ENCODE results near the gene TPTE2. TPM values are rescaled to one million over a fixed set of nuclear protein-coding genes. Genes with fewer than 3 reads are reported as not detected.
"Not testable (repeated sequence)": the region's sequence is repeated elsewhere in the genome, so short reads cannot be mapped to it uniquely, and the experiment has no call there.

TPTE2 gene
- total RNA-seq, 1 experiment from 2014 or later, result not detected

DNA sequence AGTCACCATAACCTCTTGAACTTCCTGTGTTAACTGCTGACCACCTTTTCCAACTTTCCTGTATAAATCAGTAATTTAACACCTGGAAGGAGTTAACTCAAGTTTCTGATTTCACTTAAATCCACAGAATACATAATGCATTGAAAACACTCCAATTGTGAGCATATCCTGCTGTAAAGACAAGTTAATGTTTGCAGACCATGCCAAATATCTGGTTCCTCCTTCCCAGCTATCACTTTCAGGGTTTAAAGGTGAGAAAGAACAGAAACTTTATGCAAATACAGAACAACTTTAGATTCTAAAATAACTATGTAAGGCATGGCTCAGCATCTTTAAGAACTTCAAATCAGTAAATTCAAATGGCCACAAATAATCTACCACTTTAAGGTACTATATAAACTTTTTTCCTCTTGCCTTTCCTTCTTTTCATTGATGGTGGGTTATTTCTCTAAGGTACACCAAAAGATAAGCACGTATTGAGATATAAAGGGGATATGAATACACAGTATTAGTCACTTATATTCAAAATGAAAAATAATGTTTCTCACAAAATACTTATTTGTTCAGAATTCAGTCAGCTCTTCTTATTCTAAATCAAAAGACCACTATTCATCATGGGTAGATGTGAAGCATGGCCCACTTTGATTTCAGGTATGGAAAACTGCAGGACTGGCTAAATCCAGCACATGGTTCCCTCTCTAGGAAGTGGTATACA lies 6.6 kb upstream of the TPTE2 start:
- H3K4me3 Mint-ChIP-seq (ENCODE audit: low read depth, unreplicated experiment), result no peak overlapping the region
- no peaks in the 10 kb centered on the region for H3K27me3 Mint-ChIP-seq (ENCODE audit: unreplicated experiment)
- DNase-seq, result no peak
- no peaks in the 10 kb centered on the region for H3K4me1 Mint-ChIP-seq (ENCODE audit: low read depth, unreplicated experiment)
- CTCF ChIA-PET, result no interaction called here
- H3K27ac Mint-ChIP-seq (ENCODE audit: unreplicated experiment), result no peak overlapping the region
- H3K9me3 Mint-ChIP-seq (ENCODE audit: low read depth, unreplicated experiment), result no peaks in the 10 kb centered on the region
- peaks cover 4% of the 10 kb centered on the region for H3K36me3 Mint-ChIP-seq (ENCODE audit: insufficient read depth, unreplicated experiment)
- BruUV-seq (replicated peaks), result no TSS peak
- intact Hi-C loops (cut with micrococcal nuclease; ENCODE audit: unreplicated experiment), result no loop called here
- TF ChIP-seq, protein P1, sequence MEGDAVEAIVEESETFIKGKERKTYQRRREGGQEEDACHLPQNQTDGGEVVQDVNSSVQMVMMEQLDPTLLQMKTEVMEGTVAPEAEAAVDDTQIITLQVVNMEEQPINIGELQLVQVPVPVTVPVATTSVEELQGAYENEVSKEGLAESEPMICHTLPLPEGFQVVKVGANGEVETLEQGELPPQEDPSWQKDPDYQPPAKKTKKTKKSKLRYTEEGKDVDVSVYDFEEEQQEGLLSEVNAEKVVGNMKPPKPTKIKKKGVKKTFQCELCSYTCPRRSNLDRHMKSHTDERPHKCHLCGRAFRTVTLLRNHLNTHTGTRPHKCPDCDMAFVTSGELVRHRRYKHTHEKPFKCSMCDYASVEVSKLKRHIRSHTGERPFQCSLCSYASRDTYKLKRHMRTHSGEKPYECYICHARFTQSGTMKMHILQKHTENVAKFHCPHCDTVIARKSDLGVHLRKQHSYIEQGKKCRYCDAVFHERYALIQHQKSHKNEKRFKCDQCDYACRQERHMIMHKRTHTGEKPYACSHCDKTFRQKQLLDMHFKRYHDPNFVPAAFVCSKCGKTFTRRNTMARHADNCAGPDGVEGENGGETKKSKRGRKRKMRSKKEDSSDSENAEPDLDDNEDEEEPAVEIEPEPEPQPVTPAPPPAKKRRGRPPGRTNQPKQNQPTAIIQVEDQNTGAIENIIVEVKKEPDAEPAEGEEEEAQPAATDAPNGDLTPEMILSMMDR (IDR thresholded peaks at IDR 0.05; ENCODE audit: unreplicated experiment), result no peak

DNA sequence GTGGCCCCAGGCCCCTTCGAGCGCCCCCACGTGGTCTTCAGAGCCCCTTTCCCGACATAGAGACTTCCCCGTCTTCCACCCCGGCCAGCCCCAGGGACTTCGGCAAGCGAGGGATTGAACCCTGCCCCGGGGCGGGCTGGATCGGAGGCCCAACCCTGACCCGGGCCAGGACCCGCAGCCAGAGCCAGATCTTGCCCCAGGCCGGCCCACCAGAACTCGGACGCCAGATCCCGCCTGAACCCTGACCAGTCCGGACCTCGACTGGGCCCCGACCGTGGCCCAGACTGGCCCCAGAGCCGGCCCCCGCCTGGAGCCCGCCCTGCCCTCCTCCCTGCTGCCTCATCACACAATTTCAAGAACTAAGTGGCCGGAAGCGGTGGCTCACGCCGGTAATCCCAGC lies 253 bp upstream of the TPTE2 start:
- BruUV-seq (replicated peaks), result no TSS peak
- H3K4me1 Mint-ChIP-seq (ENCODE audit: low read depth, unreplicated experiment), result no peaks in the 10 kb centered on the region
- no peak overlapping the region for H3K27ac Mint-ChIP-seq (ENCODE audit: unreplicated experiment)
- H3K27me3 Mint-ChIP-seq (ENCODE audit: unreplicated experiment), result no peaks in the 10 kb centered on the region
- CTCF ChIA-PET, result no interaction called here
- intact Hi-C loops (cut with micrococcal nuclease; ENCODE audit: unreplicated experiment), result no loop called here
- H3K36me3 Mint-ChIP-seq (ENCODE audit: insufficient read depth, unreplicated experiment), result peaks cover 4% of the 10 kb centered on the region
- H3K9me3 Mint-ChIP-seq (ENCODE audit: low read depth, unreplicated experiment), result no peaks in the 10 kb centered on the region
- no peak for DNase-seq
- no peak overlapping the region for H3K4me3 Mint-ChIP-seq (ENCODE audit: low read depth, unreplicated experiment)
- TF ChIP-seq, protein P1 (IDR thresholded peaks at IDR 0.05; ENCODE audit: unreplicated experiment), result no peak

DNA sequence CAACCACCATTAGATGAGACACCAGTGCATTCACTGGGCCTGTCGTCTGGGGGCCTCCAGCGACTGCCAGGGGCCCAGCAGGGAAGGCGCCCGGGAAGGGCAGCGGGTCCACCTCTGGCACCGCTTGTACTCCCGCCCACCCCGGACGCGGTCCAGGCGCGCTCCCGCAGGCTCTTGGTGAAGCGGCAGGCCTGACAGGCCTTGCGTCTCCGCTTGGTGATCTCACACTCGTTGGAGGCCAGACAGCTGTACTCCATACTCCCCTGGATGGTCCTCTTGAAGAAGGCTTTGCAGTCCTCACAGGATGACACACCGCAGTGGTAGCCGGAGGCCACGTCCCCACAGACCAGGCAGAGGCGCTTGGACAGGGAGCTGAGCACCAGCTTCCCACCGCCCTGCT lies 660 bp downstream of the TPTE2 start:
- DNase-seq; H3K27me3 Mint-ChIP-seq (ENCODE audit: unreplicated experiment); H3K9me3 Mint-ChIP-seq (ENCODE audit: low read depth, unreplicated experiment); H3K27ac Mint-ChIP-seq (ENCODE audit: unreplicated experiment); H3K36me3 Mint-ChIP-seq (ENCODE audit: insufficient read depth, unreplicated experiment); intact Hi-C loops (cut with micrococcal nuclease; ENCODE audit: unreplicated experiment); BruUV-seq (replicated peaks); CTCF ChIA-PET; H3K4me3 Mint-ChIP-seq (ENCODE audit: low read depth, unreplicated experiment); H3K4me1 Mint-ChIP-seq (ENCODE audit: low read depth, unreplicated experiment): not testable (repeated sequence)

DNA sequence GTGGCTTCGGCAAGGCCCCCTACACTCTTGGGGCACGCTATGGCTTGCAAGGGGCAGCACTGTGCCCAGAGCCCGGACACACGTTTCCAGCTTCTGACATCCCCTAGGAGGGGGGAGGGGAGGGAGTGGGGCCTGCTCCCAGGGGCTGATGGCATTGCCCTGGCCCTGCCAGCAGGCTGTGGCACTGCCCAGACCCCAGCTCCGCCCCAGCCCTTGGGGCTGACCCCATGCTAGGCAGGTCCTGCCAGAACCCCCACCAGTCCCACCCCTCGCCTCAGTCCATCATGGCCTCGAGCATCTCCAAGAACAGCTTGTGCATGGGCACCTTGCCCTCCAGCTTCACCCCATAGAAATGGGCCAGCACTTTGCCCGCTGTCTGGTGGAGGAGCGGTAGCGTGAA lies 1.6 kb downstream of the TPTE2 start:
- BruUV-seq (replicated peaks); H3K4me1 Mint-ChIP-seq (ENCODE audit: low read depth, unreplicated experiment); DNase-seq; H3K36me3 Mint-ChIP-seq (ENCODE audit: insufficient read depth, unreplicated experiment); H3K4me3 Mint-ChIP-seq (ENCODE audit: low read depth, unreplicated experiment); H3K27me3 Mint-ChIP-seq (ENCODE audit: unreplicated experiment); H3K9me3 Mint-ChIP-seq (ENCODE audit: low read depth, unreplicated experiment); H3K27ac Mint-ChIP-seq (ENCODE audit: unreplicated experiment); CTCF ChIA-PET; intact Hi-C loops (cut with micrococcal nuclease; ENCODE audit: unreplicated experiment): not testable (repeated sequence)

DNA sequence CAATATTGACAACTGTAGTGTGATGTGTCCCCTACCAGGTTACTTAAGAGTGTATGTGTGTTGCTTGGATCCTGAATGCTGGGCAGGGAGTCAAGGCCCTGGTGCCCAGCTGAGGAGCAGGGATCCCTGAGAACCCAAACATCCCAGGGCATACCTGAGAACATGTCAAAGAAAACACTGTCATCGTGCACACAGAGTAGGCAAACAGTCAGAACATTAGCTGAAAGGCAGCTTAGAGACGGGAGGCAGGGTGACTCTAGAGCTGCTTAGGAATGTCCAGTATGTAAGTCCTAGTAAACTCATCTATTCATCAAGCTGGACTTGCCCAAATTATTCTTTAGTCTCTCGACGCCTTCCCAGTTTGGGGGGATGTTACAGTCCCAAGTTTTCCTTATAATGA lies 4.0 kb downstream of the TPTE2 start:
- DNase-seq; H3K27me3 Mint-ChIP-seq (ENCODE audit: unreplicated experiment); H3K4me3 Mint-ChIP-seq (ENCODE audit: low read depth, unreplicated experiment); BruUV-seq (replicated peaks); H3K4me1 Mint-ChIP-seq (ENCODE audit: low read depth, unreplicated experiment); H3K27ac Mint-ChIP-seq (ENCODE audit: unreplicated experiment); H3K9me3 Mint-ChIP-seq (ENCODE audit: low read depth, unreplicated experiment); intact Hi-C loops (cut with micrococcal nuclease; ENCODE audit: unreplicated experiment); H3K36me3 Mint-ChIP-seq (ENCODE audit: insufficient read depth, unreplicated experiment); CTCF ChIA-PET: not testable (repeated sequence)

DNA sequence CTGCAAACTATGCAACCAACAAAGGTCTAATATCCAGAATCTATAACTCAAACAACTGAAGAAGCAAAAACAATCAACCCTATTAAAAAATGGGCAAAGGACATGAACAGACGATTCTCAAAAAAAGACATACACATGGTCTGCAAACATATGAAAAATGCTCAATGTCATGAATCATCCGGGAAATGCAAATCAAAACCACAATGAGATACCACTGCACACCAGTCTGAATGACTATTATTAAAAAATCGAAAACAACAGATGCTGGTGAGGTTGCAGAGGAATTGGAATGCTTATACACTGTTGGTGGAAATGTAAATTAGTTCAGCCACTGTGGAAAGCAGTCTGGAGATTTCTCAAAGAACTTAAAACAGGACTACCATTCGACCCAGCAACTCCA lies 12.1 kb downstream of the TPTE2 start:
- H3K27ac Mint-ChIP-seq (ENCODE audit: unreplicated experiment); intact Hi-C loops (cut with micrococcal nuclease; ENCODE audit: unreplicated experiment): not testable (repeated sequence)

DNA sequence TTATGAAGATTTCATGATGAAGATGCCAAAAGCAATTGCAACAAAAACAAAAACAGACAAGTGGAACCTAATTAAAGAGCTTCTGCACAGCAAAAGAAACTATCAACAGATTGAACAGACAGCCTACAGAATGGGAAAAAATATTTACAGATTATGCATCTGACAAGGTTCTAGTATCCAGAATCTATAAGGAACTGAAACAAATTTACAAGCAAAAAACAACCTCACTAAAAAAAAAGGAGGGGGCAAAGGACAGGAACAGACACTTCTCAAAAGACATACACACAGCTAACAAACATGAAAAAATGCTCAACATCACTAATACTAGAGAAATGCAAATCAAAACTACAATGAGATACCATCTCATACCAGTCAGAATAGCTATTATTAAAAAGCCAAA lies 35.7 kb downstream of the TPTE2 start:
- CTCF ChIA-PET; H3K36me3 Mint-ChIP-seq (ENCODE audit: insufficient read depth, unreplicated experiment): not testable (repeated sequence)

More for the DNA sequence above, 12.1 kb downstream of the TPTE2 start:
- H3K36me3 Mint-ChIP-seq (ENCODE audit: insufficient read depth, unreplicated experiment); H3K9me3 Mint-ChIP-seq (ENCODE audit: low read depth, unreplicated experiment); BruUV-seq (replicated peaks); H3K4me1 Mint-ChIP-seq (ENCODE audit: low read depth, unreplicated experiment); CTCF ChIA-PET; H3K27me3 Mint-ChIP-seq (ENCODE audit: unreplicated experiment); H3K4me3 Mint-ChIP-seq (ENCODE audit: low read depth, unreplicated experiment); DNase-seq: not testable (repeated sequence)

More for the DNA sequence above, 35.7 kb downstream of the TPTE2 start:
- H3K4me3 Mint-ChIP-seq (ENCODE audit: low read depth, unreplicated experiment); H3K9me3 Mint-ChIP-seq (ENCODE audit: low read depth, unreplicated experiment); BruUV-seq (replicated peaks); H3K27ac Mint-ChIP-seq (ENCODE audit: unreplicated experiment); DNase-seq; H3K4me1 Mint-ChIP-seq (ENCODE audit: low read depth, unreplicated experiment); H3K27me3 Mint-ChIP-seq (ENCODE audit: unreplicated experiment); intact Hi-C loops (cut with micrococcal nuclease; ENCODE audit: unreplicated experiment): not testable (repeated sequence)
